HUES48 (cell line): ENCODE results near the gene CEACAM5.
"Not testable (repeated sequence)": the region's sequence is repeated elsewhere in the genome, so short reads cannot be mapped to it uniquely, and the experiment has no call there.

Experiments
- H3K27ac ChIP-seq: one replicate; pipeline ENCODE4 v1.7.0; 2013; ENCODE audit warnings: low read depth, low read length, inconsistent platforms
- H3K27me3 ChIP-seq: 2 replicates; pipeline ENCODE4 v1.6.1; 2013; ENCODE audit warnings: mild to moderate bottlenecking, low read length; ENCODE audit not compliant: control insufficient read depth, insufficient read depth
- H3K36me3 ChIP-seq: 2 replicates; pipeline ENCODE4 v1.6.1; 2013; ENCODE audit warnings: low read length; ENCODE audit not compliant: control insufficient read depth, insufficient read depth
- H3K4me1 ChIP-seq: 2 replicates; pipeline ENCODE4 v1.6.1; 2013; ENCODE audit warnings: mild to moderate bottlenecking, low read length; ENCODE audit not compliant: control insufficient read depth, insufficient read depth
- H3K4me3 ChIP-seq: 2 replicates; pipeline ENCODE4 v1.5.1; 2013; ENCODE audit warnings: mild to moderate bottlenecking, low read depth, low read length
- H3K9ac ChIP-seq: 2 replicates; pipeline ENCODE4 v1.6.1; 2013; ENCODE audit warnings: mild to moderate bottlenecking, low read depth, low read length, moderate library complexity
- H3K9me3 ChIP-seq: 2 replicates; pipeline ENCODE4 v1.6.1; 2013; ENCODE audit warnings: low read length; ENCODE audit not compliant: control insufficient read depth, insufficient read depth

Gene CEACAM5

DNA sequence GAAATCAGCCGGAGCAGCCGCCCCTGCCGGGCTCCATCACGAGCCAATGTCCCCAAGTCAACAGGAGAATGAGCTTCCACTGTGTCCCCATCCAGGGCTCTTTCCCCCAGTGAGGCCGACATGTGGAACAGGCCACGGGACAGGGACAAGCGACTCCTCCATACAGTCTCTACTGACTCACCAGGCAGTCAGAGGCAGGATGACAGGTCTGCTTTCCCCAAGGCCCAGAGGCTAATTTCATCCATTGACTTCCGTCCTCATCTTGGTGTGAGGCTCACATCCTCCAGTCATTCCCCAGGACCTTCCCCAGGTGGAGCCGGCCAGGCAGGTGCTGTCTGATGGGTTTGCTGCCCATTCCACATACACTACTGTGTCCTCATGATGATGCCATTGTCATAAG is 50.4 kb downstream of the CEACAM5 start:
- H3K36me3 ChIP-seq: no peaks in the 10 kb centered on the region
- H3K27me3 ChIP-seq: peaks cover 3% of the 10 kb centered on the region; the same call in 1 of the 2 replicates
- H3K9ac ChIP-seq: no peak overlapping the region
- H3K4me1 ChIP-seq: no peaks in the 10 kb centered on the region
- H3K4me3 ChIP-seq: no peak overlapping the region
- no peak overlapping the region for H3K27ac ChIP-seq
- no peaks in the 10 kb centered on the region; the same call in 1 of the 2 replicates for H3K9me3 ChIP-seq

DNA sequence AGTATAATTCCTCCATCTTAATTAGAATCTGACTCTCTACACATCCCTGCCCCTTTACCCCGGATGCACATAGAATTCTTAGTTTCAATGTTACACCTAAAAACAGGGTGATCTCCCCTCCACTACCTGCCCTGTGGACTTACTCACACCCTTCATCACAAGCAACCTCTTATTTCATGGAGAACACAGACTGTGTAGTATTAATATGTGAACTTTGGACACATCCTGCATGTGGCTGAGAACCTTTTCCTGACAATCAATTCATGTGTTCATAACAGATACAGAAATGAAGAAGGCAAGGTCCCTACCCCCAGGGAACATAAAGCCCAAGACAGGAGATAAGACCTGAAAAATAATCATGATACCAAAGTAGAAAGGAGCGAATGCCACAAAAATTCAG is 58.7 kb downstream of the CEACAM5 start:
- no peak overlapping the region for H3K9ac ChIP-seq
- no peak overlapping the region for H3K4me3 ChIP-seq
- no peaks in the 10 kb centered on the region for H3K27me3 ChIP-seq
- no peaks in the 10 kb centered on the region for H3K36me3 ChIP-seq
- no peaks in the 10 kb centered on the region for H3K4me1 ChIP-seq
- H3K9me3 ChIP-seq: 0 out of 2 replicates have a peak, but pooled peaks cover 5% of the 10 kb centered on the region
- no peak overlapping the region for H3K27ac ChIP-seq

DNA sequence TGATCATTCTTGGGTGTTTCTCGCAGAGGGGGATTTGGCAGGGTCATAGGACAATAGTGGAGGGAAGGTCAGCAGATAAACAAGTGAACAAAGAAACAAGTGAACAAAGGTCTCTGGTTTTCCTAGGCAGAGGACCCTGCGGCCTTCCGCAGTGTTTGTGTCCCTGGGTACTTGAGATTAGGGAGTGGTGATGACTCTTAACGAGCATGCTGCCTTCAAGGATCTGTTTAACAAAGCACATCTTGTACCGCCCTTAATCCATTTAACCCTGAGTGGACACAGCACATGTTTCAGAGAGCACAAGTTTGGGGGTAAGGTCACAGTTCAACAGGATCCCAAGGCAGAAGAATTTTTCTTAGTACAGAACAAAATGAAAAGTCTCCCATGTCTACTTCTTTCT is 59.7 kb downstream of the CEACAM5 start:
- not testable (repeated sequence) for H3K27ac ChIP-seq, H3K36me3 ChIP-seq, H3K4me1 ChIP-seq, H3K4me3 ChIP-seq, H3K9me3 ChIP-seq, H3K27me3 ChIP-seq, H3K9ac ChIP-seq

DNA sequence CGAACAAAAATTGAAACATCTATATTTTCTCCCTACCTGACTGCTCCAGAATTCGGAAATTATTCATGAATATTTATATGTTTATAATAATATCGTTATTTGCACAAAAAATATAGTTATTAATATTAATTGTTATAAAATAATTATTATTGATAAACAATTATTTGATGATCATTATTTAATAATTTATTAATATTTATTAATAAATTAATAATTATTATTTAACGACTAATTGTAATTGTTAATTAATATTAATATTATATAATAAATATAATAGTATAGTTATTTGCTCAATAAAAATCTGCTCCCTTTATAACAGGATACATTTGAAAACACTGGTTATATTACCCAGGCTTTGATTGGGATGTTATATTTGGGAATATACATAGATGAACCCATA is 61.2 kb downstream of the CEACAM5 start:
- H3K4me1 ChIP-seq: no peaks in the 10 kb centered on the region
- 0 out of 2 replicates have a peak, but pooled peaks cover 5% of the 10 kb centered on the region for H3K9me3 ChIP-seq
- no peak overlapping the region for H3K9ac ChIP-seq

DNA sequence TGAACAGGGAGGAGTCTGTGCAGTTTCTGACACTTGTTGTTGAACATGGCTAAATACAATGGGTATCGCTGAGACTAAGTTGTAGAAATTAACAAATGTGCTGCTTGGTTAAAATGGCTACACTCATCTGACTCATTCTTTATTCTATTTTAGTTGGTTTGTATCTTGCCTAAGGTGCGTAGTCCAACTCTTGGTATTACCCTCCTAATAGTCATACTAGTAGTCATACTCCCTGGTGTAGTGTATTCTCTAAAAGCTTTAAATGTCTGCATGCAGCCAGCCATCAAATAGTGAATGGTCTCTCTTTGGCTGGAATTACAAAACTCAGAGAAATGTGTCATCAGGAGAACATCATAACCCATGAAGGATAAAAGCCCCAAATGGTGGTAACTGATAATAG is 63.0 kb downstream of the CEACAM5 start:
- no peak overlapping the region for H3K27ac ChIP-seq
- no peak overlapping the region for H3K4me3 ChIP-seq
- 0 out of 2 replicates have a peak, but pooled peaks cover 5% of the 10 kb centered on the region for H3K9me3 ChIP-seq
- no peak overlapping the region for H3K9ac ChIP-seq
- no peaks in the 10 kb centered on the region for H3K36me3 ChIP-seq
- H3K4me1 ChIP-seq: no peaks in the 10 kb centered on the region
- no peaks in the 10 kb centered on the region for H3K27me3 ChIP-seq

More for the DNA sequence above, 61.2 kb downstream of the CEACAM5 start:
- H3K4me3 ChIP-seq: no peak overlapping the region
- no peaks in the 10 kb centered on the region for H3K27me3 ChIP-seq
- H3K36me3 ChIP-seq: no peaks in the 10 kb centered on the region
- no peak overlapping the region for H3K27ac ChIP-seq

DNA sequence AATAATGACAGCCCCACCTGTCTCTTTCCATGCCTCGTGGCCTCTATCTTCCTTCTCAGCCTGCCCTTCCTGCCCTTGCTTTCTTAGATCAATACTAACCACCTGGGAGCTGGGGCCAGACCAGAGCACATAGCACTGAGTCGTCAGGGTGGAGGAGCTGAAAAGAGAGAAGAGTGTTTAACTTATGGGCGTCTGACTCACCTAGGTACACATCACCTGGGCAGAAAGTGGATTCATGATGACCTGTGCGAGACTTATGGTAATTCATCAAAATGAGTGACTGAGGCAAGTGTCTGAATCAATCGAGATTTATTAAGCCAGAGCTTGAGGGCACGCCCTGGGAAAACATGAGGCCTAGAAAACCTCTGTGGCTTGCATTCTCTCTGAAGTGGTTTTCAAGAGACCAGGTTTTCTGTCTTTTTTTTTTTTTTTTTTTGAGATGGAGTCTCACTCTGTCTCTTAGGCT is 66.1 kb downstream of the CEACAM5 start:
- Histone ChIP-seq H3K27me3 (no peaks in the 10 kb centered on the region), H3K9me3 (no peaks in the 10 kb centered on the region), H3K27ac (no peak overlapping the region), H3K36me3 (no peaks in the 10 kb centered on the region), H3K4me1 (peaks cover 6% of the 10 kb centered on the region), H3K4me3 (no peak overlapping the region), H3K9ac (no peak overlapping the region)

DNA sequence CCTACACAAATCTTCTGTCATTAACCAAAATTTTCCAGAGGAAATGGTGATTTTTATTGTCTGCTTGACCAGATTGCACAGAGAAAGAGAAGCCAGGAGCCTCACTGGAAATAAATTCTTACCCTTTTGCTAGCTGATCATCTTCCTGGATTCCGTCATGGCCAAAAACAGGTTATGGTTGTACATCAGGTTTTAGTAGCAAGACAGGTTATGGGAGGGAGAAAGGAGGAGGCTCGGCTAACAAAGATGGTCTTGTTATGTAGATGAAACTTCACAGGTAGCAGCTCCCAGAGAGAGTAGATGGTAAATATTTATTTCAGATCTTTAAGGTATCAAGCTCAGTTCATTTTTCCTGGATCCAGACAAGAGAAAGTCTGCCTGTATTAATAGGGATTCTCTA is 68.3 kb downstream of the CEACAM5 start:
- peaks cover 6% of the 10 kb centered on the region for H3K4me1 ChIP-seq
- H3K27me3 ChIP-seq: no peaks in the 10 kb centered on the region
- H3K9ac ChIP-seq: no peak overlapping the region
- no peak overlapping the region for H3K27ac ChIP-seq
- no peaks in the 10 kb centered on the region for H3K36me3 ChIP-seq
- no peaks in the 10 kb centered on the region for H3K9me3 ChIP-seq
- H3K4me3 ChIP-seq: no peak overlapping the region
